ENCODE measurements around the gene APOA5. TPM values are rescaled to one million over a fixed set of nuclear protein-coding genes. Genes with fewer than 3 reads are reported as not detected.

The APOA5 gene
- total and polyA plus RNA-seq, 2 of the 4 experiments (the other 2 are of a cell fraction) = not detected

DNA sequence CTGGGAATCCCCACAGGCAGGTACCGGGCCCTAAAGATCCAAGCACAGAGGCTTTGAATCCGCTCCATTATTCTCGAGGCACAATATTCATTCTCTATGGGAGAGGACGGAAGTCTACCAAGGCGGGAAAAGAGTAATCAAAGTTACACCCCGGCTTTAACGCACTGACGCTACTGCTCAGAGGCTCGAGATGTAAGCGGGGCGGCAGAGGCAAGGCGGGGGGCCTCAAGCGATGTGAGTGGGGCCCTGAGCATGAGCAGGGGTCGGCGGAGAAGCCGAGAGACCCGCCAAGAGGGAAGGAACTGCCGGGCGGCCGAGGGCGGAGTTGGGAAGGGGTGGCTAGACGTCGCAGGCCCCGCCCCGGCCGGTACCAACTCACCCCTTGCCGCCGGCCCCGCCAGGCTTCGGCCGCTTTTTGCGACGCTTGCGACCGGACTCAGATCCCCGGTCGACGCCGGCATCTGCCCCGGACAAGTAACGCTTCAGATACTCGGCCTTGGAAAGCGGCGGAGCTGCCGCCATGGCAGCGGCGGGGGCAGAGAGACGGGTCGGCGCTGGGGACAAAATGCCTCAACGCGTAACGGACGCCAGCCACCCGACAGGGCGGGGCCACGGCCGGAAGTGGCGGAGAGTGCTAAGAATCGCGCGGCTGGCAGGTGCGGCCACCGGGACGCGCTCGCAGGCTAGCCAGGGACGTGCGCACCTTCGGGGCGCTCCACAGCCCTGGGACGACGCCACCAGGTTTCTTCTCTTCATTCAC, 19.1 kb downstream of the APOA5 start, which contains the start of gene BUD13:
BUD13 (minus strand) TSS at position 545 of the 760 bp plus-strand sequence; CDS start at position 522, 23 bp downstream.
- ATAC-seq (ENCODE audit: low read depth) = peak; percentile 93
- BruUV-seq (replicated peaks) = no TSS peak
- peak; percentile 64 for TF ChIP-seq BHLHE40 (IDR thresholded peaks at IDR 0.05; ENCODE audit: low read depth, low read length)
- no peak for TF ChIP-seq CEBPB (IDR thresholded peaks at IDR 0.05; ENCODE audit: low read depth, low read length)
- TF ChIP-seq RCOR1 (IDR thresholded peaks at IDR 0.05; ENCODE audit: insufficient replicate concordance, low read length) = no peak
- TF ChIP-seq FOS (IDR thresholded peaks at IDR 0.05; ENCODE audit: low read depth, low read length) = no peak
- TF ChIP-seq, protein P1, sequence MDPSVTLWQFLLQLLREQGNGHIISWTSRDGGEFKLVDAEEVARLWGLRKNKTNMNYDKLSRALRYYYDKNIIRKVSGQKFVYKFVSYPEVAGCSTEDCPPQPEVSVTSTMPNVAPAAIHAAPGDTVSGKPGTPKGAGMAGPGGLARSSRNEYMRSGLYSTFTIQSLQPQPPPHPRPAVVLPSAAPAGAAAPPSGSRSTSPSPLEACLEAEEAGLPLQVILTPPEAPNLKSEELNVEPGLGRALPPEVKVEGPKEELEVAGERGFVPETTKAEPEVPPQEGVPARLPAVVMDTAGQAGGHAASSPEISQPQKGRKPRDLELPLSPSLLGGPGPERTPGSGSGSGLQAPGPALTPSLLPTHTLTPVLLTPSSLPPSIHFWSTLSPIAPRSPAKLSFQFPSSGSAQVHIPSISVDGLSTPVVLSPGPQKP (IDR thresholded peaks at IDR 0.05; ENCODE audit: borderline replicate concordance, low read depth, low read length) = 0 out of 2 replicates have a peak, but pooled peaks have one; percentile 27
- TF ChIP-seq MAFK (IDR thresholded peaks at IDR 0.05; ENCODE audit: low read depth, low read length) = no peak
- TF ChIP-seq POLR2A (IDR thresholded peaks at IDR 0.05; ENCODE audit: low read depth, low read length) = peak; percentile 64
- TF ChIP-seq RFX5 (IDR thresholded peaks at IDR 0.05; ENCODE audit: low read depth, low read length) = no peak
- TF ChIP-seq, protein P2, sequence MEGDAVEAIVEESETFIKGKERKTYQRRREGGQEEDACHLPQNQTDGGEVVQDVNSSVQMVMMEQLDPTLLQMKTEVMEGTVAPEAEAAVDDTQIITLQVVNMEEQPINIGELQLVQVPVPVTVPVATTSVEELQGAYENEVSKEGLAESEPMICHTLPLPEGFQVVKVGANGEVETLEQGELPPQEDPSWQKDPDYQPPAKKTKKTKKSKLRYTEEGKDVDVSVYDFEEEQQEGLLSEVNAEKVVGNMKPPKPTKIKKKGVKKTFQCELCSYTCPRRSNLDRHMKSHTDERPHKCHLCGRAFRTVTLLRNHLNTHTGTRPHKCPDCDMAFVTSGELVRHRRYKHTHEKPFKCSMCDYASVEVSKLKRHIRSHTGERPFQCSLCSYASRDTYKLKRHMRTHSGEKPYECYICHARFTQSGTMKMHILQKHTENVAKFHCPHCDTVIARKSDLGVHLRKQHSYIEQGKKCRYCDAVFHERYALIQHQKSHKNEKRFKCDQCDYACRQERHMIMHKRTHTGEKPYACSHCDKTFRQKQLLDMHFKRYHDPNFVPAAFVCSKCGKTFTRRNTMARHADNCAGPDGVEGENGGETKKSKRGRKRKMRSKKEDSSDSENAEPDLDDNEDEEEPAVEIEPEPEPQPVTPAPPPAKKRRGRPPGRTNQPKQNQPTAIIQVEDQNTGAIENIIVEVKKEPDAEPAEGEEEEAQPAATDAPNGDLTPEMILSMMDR (conservative IDR thresholded peaks at IDR 0.05; ENCODE audit: low read depth, low read length) = no peak
- no peak for TF ChIP-seq RAD21 (IDR thresholded peaks at IDR 0.05; ENCODE audit: low read length)
- no peak; the same call in 1 of the 2 replicates for TF ChIP-seq MXI1 (IDR thresholded peaks at IDR 0.05; ENCODE audit: borderline replicate concordance, low read depth, low read length)
- TF ChIP-seq NFE2L2 (IDR thresholded peaks at IDR 0.05; ENCODE audit: low read depth, low read length) = no peak
- no peak for TF ChIP-seq SMC3 (IDR thresholded peaks at IDR 0.05; ENCODE audit: low read depth, low read length)
- TF ChIP-seq, protein P3, sequence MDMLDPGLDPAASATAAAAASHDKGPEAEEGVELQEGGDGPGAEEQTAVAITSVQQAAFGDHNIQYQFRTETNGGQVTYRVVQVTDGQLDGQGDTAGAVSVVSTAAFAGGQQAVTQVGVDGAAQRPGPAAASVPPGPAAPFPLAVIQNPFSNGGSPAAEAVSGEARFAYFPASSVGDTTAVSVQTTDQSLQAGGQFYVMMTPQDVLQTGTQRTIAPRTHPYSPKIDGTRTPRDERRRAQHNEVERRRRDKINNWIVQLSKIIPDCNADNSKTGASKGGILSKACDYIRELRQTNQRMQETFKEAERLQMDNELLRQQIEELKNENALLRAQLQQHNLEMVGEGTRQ (IDR thresholded peaks at IDR 0.05; ENCODE audit: low read depth, low read length) = no peak

More for the DNA sequence above, 19.1 kb downstream of the APOA5 start, which contains the start of gene BUD13:
- Histone ChIP-seq H4K8ac (ENCODE audit: low read depth in 2 of 2, low read length in 2 of 2) (peak within 1 kb of the TSS; percentile 83 to 88), H3K56ac (ENCODE audit: extremely low read depth, insufficient read depth, low read length) (peak within 1 kb of the TSS; percentile 80; the same call in 1 of the 2 replicates), H2BK5ac (ENCODE audit: low read depth, low read length, poor library complexity, severe bottlenecking) (peak within 1 kb of the TSS; percentile 97), H3K23ac (ENCODE audit: low read depth, low read length) (peak within 1 kb of the TSS; percentile 91), H3K4me2 (ENCODE audit: low read depth, low read length) (peak within 1 kb of the TSS; percentile 93), H3K9me3 (ENCODE audit: control insufficient read depth, insufficient read depth, low read length) (no peaks in the 10 kb centered on the region), H4K5ac (ENCODE audit: low read depth, low read length) (peak within 1 kb of the TSS; percentile 85), H3K36me3 (ENCODE audit: control insufficient read depth, insufficient read depth, low read length) (peaks cover 6% of the 10 kb centered on the region), H3K9ac (ENCODE audit: low read depth, low read length) (peak within 1 kb of the TSS; percentile 97), H2AK9ac (replicated peaks; ENCODE audit: low read depth, low read length, poor library complexity) (peak within 1 kb of the TSS; percentile 89), H2BK120ac (ENCODE audit: low read depth, low read length) (peak within 1 kb of the TSS; percentile 86), H3K4ac (ENCODE audit: low read depth, low read length) (peak within 1 kb of the TSS; percentile 83), H3K14ac (replicated peaks; ENCODE audit: low read depth, low read length) (peak within 1 kb of the TSS; percentile 91), H3K4me1 (ENCODE audit: control insufficient read depth, insufficient read depth, low read length) (peaks cover 5% of the 10 kb centered on the region), H3K79me1 (ENCODE audit: low read depth in 1 of 2, low read length in 2 of 2) (peaks cover 11 to 33% of the 10 kb centered on the region in 2 experiments), H3K27me3 (ENCODE audit: control insufficient read depth, insufficient read depth, low read length) (no peaks in the 10 kb centered on the region), H2BK20ac (ENCODE audit: low read depth, low read length) (0 out of 2 replicates have a peak within 1 kb of the TSS, but pooled peaks have one; percentile 22), H4K20me1 (ENCODE audit: insufficient read depth, low read length) (no peaks in the 10 kb centered on the region; the same call in 1 of the 2 replicates), H3K4me3 (ENCODE audit: insufficient read depth, low read depth, low read length) (peak within 1 kb of the TSS; percentile 96), H2AK5ac (ENCODE audit: low read depth, low read length) (peak within 1 kb of the TSS; percentile 86), H3K18ac (ENCODE audit: low read depth, low read length) (peak within 1 kb of the TSS; percentile 85), H2BK15ac (ENCODE audit: low read depth, low read length) (peak within 1 kb of the TSS; percentile 31; the same call in 2 of the 3 replicates), H4K91ac (ENCODE audit: insufficient read depth, low read depth, low read length) (peak within 1 kb of the TSS; percentile 92), H3K9me1 (ENCODE audit: insufficient read depth, low read length) (peaks cover 8% of the 10 kb centered on the region; the same call in 1 of the 2 replicates), H2AFZ (replicated peaks; ENCODE audit: low read length, poor library complexity) (peak within 1 kb of the TSS; percentile 98), H3K27ac (ENCODE audit: insufficient read depth, low read length) (peak within 1 kb of the TSS; percentile 98)
- in situ Hi-C loops (cut with MboI; ENCODE audit: low sequenced_read_pairs) = no loop called here
- peak; percentile 75 for DNase-seq
- ChIA-PET CTCF (no interaction called here), POLR2A (ENCODE audit: unreplicated experiment) (interaction anchor here (0.6 kb wide), 1 partner anchor 257 kb away, joined by 3 read pairs; no protein-coding TSS in a partner anchor)
- 0% methylated on average over 37 of the region's 73 CpGs; no CpG with 5 or more reads in 1 of the 2 experiments for WGBS, 2 experiments (ENCODE audit: extremely low coverage in 2 of 2, insufficient read length in 1 of 2)
- dilution Hi-C loops (cut with HindIII; ENCODE audit: low sequenced_read_pairs, unreplicated experiment) = no loop called here
- intact Hi-C loops (cut with micrococcal nuclease) = loop anchor here (5.0 kb wide), 1 partner anchor 1795 kb away; the partner anchor contains the start of gene IFT46

Data from IMR-90 (cell line).